IPS-18c (cell line): ENCODE measurements around the gene HLF.

Source experiments
- H3K4me3 ChIP-seq: 2 replicates; pipeline ENCODE4 v1.7.0; 2013; ENCODE audit warnings: low read depth, mild to moderate bottlenecking, low read length, moderate library complexity; ENCODE audit not compliant: insufficient read depth
- H3K9me3 ChIP-seq: one replicate; pipeline ENCODE4 v1.6.1; 2013; ENCODE audit warnings: mild to moderate bottlenecking, low read length, moderate library complexity; ENCODE audit not compliant: control insufficient read depth, insufficient read depth

HLF gene

DNA sequence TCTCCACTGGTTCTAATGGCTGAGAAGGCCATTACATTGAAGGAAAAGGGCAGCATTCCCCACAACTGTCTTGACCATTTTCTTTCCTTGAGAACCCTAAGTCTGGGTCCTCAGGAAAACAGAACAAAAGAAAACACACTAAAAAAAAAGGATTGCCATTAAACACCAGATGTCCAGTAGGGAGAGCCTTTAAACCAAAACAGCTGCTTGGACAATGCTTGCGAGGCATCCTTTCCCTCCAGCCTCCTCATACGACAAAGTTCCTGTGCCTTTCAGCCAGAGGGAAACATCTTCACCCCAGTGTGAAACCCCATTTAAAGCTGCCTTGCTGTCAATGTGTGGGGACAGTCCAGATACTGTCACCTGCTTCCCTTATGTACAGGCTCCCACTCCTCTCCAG, 82.6 kb downstream of the HLF start:
- H3K9me3 ChIP-seq = no peaks in the 10 kb centered on the region
- no peak overlapping the region for H3K4me3 ChIP-seq

GRCh38 chr17:55348749-55349354, 84.1 kb downstream of the HLF start:
- Histone ChIP-seq H3K9me3 (no peaks in the 10 kb centered on the region), H3K4me3 (no peak overlapping the region)

- Histone ChIP-seq H3K9me3 (no peaks in the 10 kb centered on the region), H3K4me3 (no peak overlapping the region)
These were observed 86.1 kb downstream of the HLF start for GRCh38 chr17:55350825-55351205.

GRCh38 chr17:55351226-55351625, 86.5 kb downstream of the HLF start:
- no peak overlapping the region for H3K4me3 ChIP-seq
- no peaks in the 10 kb centered on the region for H3K9me3 ChIP-seq

DNA sequence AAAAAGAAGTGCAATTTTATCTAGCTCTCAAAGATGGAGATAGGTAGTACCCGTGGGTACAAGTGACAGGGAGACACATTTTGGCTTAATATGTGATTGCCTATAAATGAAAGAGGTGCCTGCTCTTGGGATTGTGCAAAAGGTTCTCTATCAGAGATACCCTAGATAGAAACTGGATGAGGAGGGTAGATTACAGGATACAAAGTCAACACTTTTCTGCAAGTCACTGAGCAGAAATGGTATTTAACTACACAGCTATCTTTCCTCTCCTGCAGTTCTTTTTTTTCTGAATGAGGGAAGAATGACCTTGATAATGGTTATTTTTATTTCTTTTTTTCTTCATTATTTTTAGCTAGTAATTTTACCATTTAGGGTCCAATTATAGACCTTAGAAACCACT, 89.2 kb downstream of the HLF start:
- H3K9me3 ChIP-seq = no peaks in the 10 kb centered on the region
- no peak overlapping the region for H3K4me3 ChIP-seq

DNA sequence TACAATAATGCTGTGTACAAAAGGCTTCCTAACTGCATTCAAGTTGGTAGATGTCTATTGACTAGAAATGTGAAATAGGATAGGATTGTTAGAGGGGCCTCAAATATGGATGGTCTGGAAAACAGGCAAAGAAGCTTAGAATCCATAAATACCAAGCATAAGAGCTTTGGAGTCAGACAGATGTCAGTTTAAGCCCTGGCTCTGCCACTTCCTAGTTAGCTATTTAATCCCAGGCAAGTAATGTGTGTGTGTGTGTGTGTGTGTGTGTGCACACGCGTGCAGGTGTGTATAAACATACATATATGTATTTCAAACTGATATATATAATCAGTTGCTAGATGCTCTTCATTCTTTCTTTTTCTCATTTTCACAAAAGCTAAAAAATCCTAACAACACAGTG, 90.2 kb downstream of the HLF start:
- Histone ChIP-seq H3K4me3 (no peak overlapping the region), H3K9me3 (no peaks in the 10 kb centered on the region)

- no peaks in the 10 kb centered on the region for H3K9me3 ChIP-seq
- no peak overlapping the region for H3K4me3 ChIP-seq
These were observed 91.9 kb downstream of the HLF start for GRCh38 chr17:55356434-55357328.

GRCh38 chr17:55360971-55361370, 96.2 kb downstream of the HLF start:
- no peaks in the 10 kb centered on the region for H3K9me3 ChIP-seq
- no peak overlapping the region for H3K4me3 ChIP-seq

- Histone ChIP-seq H3K9me3 (no peaks in the 10 kb centered on the region), H3K4me3 (no peak overlapping the region)
These were observed 98.3 kb downstream of the HLF start for GRCh38 chr17:55363033-55363432.

GRCh38 chr17:55366020-55366481, 101.3 kb downstream of the HLF start:
- H3K9me3 ChIP-seq = no peaks in the 10 kb centered on the region

DNA sequence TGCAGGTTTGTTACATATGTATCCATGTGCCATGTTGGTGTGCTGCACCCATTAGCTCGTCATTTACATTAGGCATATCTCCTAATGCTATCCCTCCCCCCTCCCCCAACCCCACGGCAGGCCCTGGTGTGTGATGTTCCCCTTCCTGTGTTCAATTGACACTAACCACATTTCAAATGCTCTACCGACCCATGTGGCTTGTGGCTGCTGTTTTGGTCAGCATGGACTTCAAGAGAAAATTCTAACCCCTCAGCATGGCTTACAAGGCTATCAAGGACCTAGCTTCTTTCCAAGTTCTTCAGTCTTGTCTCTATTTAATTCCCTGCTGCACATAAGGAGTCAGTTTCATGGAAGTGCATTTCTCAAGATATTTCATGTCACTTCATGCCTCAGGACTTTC, 103.9 kb downstream of the HLF start:
- peaks cover 3% of the 10 kb centered on the region for H3K9me3 ChIP-seq
- H3K4me3 ChIP-seq = no peak overlapping the region

More at GRCh38 chr17:55366020-55366481, 101.3 kb downstream of the HLF start:
- no peak overlapping the region for H3K4me3 ChIP-seq
